PFSK-1 (cell line): ENCODE measurements around the gene TFCP2L1.

Source experiments
- FOXP2 ChIP-seq: optimal IDR thresholded peaks from 2 replicates; pipeline ENCODE3; 2011; ENCODE audit warnings: borderline replicate concordance, control low read depth, inconsistent platforms; ENCODE audit not compliant: insufficient read depth; ENCODE audit errors: extremely low read length, extremely low read depth
- POLR2AphosphoS5 ChIP-seq: IDR thresholded peaks from 2 replicates; pipeline ENCODE4 v1.6.1; 2012; ENCODE audit warnings: low read depth, mild to moderate bottlenecking, control low read depth, low read length, moderate library complexity
- SIN3A ChIP-seq: IDR thresholded peaks from 2 replicates; pipeline ENCODE4 v1.6.1; 2012; ENCODE audit warnings: mild to moderate bottlenecking, low read length, moderate library complexity, borderline replicate concordance; ENCODE audit not compliant: insufficient read depth
- TAF1 ChIP-seq: IDR thresholded peaks from 2 replicates; pipeline ENCODE4 v1.6.1; 2012; ENCODE audit warnings: low read length, control low read depth, borderline replicate concordance; ENCODE audit not compliant: insufficient read depth
- TF ChIP-seq, protein P1 (sequence below), 2 experiments: IDR thresholded peaks; 2 replicates each; pipeline versions ENCODE4 v1.6.1 to v1.8.0; 2011 to 2012; ENCODE audit warnings: low read depth in 2 of 2, low read length in 2 of 2, control low read depth in 1 of 2, inconsistent platforms in 1 of 2, mild to moderate bottlenecking in 1 of 2, moderate library complexity in 1 of 2; ENCODE audit not compliant: insufficient read depth in 1 of 2

TFCP2L1 gene

GRCh38 chr2:121237336-121237979 lies 47.5 kb downstream of the TFCP2L1 start:
- TF ChIP-seq TAF1 = no peak
- TF ChIP-seq FOXP2 = no peak
- no peak for TF ChIP-seq SIN3A
- no peak for TF ChIP-seq POLR2AphosphoS5
- TF ChIP-seq, protein P1, sequence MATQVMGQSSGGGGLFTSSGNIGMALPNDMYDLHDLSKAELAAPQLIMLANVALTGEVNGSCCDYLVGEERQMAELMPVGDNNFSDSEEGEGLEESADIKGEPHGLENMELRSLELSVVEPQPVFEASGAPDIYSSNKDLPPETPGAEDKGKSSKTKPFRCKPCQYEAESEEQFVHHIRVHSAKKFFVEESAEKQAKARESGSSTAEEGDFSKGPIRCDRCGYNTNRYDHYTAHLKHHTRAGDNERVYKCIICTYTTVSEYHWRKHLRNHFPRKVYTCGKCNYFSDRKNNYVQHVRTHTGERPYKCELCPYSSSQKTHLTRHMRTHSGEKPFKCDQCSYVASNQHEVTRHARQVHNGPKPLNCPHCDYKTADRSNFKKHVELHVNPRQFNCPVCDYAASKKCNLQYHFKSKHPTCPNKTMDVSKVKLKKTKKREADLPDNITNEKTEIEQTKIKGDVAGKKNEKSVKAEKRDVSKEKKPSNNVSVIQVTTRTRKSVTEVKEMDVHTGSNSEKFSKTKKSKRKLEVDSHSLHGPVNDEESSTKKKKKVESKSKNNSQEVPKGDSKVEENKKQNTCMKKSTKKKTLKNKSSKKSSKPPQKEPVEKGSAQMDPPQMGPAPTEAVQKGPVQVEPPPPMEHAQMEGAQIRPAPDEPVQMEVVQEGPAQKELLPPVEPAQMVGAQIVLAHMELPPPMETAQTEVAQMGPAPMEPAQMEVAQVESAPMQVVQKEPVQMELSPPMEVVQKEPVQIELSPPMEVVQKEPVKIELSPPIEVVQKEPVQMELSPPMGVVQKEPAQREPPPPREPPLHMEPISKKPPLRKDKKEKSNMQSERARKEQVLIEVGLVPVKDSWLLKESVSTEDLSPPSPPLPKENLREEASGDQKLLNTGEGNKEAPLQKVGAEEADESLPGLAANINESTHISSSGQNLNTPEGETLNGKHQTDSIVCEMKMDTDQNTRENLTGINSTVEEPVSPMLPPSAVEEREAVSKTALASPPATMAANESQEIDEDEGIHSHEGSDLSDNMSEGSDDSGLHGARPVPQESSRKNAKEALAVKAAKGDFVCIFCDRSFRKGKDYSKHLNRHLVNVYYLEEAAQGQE (IDR thresholded peaks at IDR 0.05; ENCODE audit: insufficient read depth in 1 of 2, low read depth in 2 of 2, low read length in 2 of 2) = no peak

- TF ChIP-seq POLR2AphosphoS5 = no peak
- no peak for TF ChIP-seq SIN3A
- TF ChIP-seq TAF1 = no peak
- TF ChIP-seq, protein P1 (IDR thresholded peaks at IDR 0.05; ENCODE audit: insufficient read depth in 1 of 2, low read depth in 2 of 2, low read length in 2 of 2) = no peak
- no peak for TF ChIP-seq FOXP2
Measured at GRCh38 chr2:121236650-121237180, 48.3 kb downstream of the TFCP2L1 start.

DNA sequence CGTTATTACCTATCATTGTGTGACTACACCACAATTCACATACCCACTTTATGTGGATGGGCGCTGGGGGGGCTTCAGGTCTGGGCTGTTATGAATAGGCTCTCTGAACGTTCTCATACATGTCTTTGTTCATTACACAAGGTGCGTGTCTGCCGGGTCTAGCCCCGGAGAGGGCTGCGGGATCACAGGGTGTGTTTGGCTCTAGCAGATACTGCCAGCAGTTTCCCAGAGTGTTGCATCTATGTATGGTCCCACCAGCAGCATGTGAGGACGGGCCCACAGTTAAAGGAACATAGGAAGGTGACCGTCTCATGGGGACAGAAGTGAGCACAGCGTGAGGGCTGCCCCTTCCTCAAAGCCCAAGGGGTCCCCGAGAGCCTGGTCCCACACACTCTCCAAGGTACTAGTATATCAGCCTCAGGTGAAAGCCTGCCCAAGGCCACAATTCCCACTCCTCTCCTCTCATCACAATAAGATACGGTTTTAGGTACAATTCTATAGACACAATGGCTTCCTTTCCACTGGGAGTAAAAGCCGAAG lies 48.8 kb downstream of the TFCP2L1 start:
- TF ChIP-seq FOXP2 (no peak), TAF1 (no peak), POLR2AphosphoS5 (no peak), SIN3A (no peak)
- TF ChIP-seq, protein P1 (IDR thresholded peaks at IDR 0.05; ENCODE audit: insufficient read depth in 1 of 2, low read depth in 2 of 2, low read length in 2 of 2) = no peak

DNA sequence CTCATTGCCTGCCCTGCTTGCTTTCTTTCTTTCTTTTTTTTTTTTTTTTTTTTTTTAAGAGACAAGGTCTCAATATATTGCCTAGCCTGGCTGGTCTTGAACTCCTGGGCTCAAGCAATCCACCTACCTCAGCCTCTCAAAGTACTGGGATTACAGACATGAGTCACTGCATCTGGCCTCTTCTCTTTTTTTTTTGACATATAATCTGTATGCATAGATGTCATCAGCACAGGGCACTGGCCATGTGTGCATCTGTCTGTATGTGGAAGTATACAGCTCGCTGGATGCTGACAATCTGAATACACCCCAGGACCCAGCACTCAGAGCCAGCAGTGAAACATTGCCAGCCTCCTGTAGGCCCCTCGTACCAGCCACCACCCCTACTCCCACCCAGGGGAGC lies 49.5 kb downstream of the TFCP2L1 start:
- no peak for TF ChIP-seq TAF1
- TF ChIP-seq POLR2AphosphoS5 = no peak
- TF ChIP-seq, protein P1 (IDR thresholded peaks at IDR 0.05; ENCODE audit: insufficient read depth in 1 of 2, low read depth in 2 of 2, low read length in 2 of 2) = no peak
- no peak for TF ChIP-seq SIN3A
- no peak for TF ChIP-seq FOXP2
